K562 (cell line): ENCODE data around the gene TRMT2A. TPM values are rescaled to one million over a fixed set of nuclear protein-coding genes. Genes with fewer than 3 reads are reported as not detected.

Source experiments
- AFF4 ChIP-seq: sonication (generic); formaldehyde crosslinking; IDR thresholded peaks from 2 replicates; pipeline ENCODE4 v1.8.0; 2023; ENCODE audit warnings: mild to moderate bottlenecking, missing genetic modification reagents
- BCOR ChIP-seq: fragments of 450-650 bp; IDR thresholded peaks from 2 replicates; pipeline ENCODE4 v1.6.1; 2016
- KLF1 ChIP-seq: fragments of 450-650 bp; IDR thresholded peaks from 2 replicates; pipeline ENCODE4 v1.6.1; 2016; ENCODE audit warnings: missing genetic modification characterization, missing compliant biosample characterization
- ZNF444 ChIP-seq: fragments of 250-450 bp; sonication (Bioruptor Pico); IDR thresholded peaks from 2 replicates; pipeline ENCODE4 v1.4.0; 2020; ENCODE audit warnings: mild to moderate bottlenecking, moderate library complexity
- polyA plus RNA-seq, 8 experiments: library from polyadenylated mRNA; depleted of rRNA in 4 of 8; stranded (reverse) in 5 of 8; unstranded in 3 of 8; fragments of >200 nt; fragmentation: Nextera tagmentation in 2 of 8; fragmentation: Illumina TruSeq in 1 of 8; extraction: Ambion mirVana in 2 of 8; extraction: Trizol in 1 of 8; gene quantifications; 2 replicates each; pipeline versions ENCODE4 v1.2.1 to v1.2.3, GENCODE V29; 2011 to 2014; ENCODE audit warnings: inconsistent platforms in 1 of 8, missing spikeins in 1 of 8
- total RNA-seq, 7 experiments: library from RNA; depleted of rRNA in 6 of 7; stranded (reverse); fragments of >200 nt in 6 of 7; fragmentation: Illumina TruSeq in 2 of 7; extraction: Trizol in 2 of 7; gene quantifications; 2 replicates each; pipeline versions ENCODE4 v1.2.1 to v1.2.3, GENCODE V29; 2011 to 2021; ENCODE audit warnings: low replicate concordance in 1 of 7
- TF ChIP-seq, protein P1 (sequence below), 2 experiments: fragments of 450-650 bp; formaldehyde crosslinking in 1 of 2; IDR thresholded peaks; 2 replicates each; pipeline versions ENCODE4 v1.4.0 to v1.6.1; 2014 to 2020; ENCODE audit warnings: mild to moderate bottlenecking in 2 of 2, borderline replicate concordance in 1 of 2, low read depth in 1 of 2

The TRMT2A gene
- total and polyA plus RNA-seq, 9 of the 15 experiments (the other 6 are each of a cell fraction or from before 2014, with no cell fraction given) = 1.6 to 265 (median 140) TPM

DNA sequence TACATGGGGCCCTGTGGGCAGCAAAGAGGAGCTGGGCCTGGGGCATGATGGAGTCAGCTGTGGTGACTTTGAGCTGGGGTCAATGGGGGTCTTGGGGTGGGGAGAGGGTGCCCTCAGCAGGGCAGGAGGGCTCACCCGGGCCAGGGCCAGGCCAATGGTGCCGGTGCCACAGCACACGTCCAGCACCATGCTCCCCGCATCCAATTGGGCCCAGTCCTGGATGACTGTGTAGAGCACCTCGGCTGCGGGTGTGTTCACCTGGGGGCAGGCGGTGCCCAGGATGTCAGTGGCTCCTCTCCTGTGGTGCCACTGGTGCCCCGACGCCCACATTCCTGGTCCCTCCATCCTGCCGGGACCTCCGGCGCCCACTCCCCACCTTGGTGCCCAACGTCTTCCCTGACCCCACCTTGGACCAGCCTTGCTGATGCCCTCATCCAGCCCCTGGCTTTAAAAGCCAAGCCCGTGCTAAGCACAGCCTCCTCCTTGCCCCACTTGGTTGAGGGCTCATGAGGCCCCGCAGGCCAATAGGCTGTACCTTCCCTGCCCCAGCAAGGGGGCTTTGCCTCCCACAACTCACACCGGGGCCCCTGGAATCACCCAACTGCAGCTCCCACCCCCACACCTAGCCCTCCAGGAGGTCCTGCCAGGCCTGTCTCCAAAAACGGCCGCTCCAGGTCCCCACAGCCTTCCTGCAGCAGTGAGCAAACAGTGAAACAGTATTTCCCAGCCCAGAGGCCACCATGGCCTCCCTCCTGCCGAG lies 3.3 kb downstream of the TRMT2A start (continued):
- TF ChIP-seq, protein P1, sequence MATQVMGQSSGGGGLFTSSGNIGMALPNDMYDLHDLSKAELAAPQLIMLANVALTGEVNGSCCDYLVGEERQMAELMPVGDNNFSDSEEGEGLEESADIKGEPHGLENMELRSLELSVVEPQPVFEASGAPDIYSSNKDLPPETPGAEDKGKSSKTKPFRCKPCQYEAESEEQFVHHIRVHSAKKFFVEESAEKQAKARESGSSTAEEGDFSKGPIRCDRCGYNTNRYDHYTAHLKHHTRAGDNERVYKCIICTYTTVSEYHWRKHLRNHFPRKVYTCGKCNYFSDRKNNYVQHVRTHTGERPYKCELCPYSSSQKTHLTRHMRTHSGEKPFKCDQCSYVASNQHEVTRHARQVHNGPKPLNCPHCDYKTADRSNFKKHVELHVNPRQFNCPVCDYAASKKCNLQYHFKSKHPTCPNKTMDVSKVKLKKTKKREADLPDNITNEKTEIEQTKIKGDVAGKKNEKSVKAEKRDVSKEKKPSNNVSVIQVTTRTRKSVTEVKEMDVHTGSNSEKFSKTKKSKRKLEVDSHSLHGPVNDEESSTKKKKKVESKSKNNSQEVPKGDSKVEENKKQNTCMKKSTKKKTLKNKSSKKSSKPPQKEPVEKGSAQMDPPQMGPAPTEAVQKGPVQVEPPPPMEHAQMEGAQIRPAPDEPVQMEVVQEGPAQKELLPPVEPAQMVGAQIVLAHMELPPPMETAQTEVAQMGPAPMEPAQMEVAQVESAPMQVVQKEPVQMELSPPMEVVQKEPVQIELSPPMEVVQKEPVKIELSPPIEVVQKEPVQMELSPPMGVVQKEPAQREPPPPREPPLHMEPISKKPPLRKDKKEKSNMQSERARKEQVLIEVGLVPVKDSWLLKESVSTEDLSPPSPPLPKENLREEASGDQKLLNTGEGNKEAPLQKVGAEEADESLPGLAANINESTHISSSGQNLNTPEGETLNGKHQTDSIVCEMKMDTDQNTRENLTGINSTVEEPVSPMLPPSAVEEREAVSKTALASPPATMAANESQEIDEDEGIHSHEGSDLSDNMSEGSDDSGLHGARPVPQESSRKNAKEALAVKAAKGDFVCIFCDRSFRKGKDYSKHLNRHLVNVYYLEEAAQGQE (IDR thresholded peaks at IDR 0.05; ENCODE audit: borderline replicate concordance) = no peak
- TF ChIP-seq, protein P1 (CRISPR knock-in tag; IDR thresholded peaks at IDR 0.05; ENCODE audit: low read depth) = no peak
- TF ChIP-seq ZNF444 (CRISPR knock-in tag) = no peak
- TF ChIP-seq BCOR = no peak
- TF ChIP-seq AFF4 (CRISPR knock-in tag) = no peak
- no peak for TF ChIP-seq KLF1 (tag)
